ENCODE measurements around the gene ELOVL6. TPM values are rescaled to one million over a fixed set of nuclear protein-coding genes. Genes with fewer than 3 reads are reported as not detected.

The ELOVL6 gene
- total and polyA plus RNA-seq, 2 of the 4 experiments (the other 2 are of a cell fraction): 17.9 to 19.0 TPM

GRCh38 chr4:110071466-110071865 is 126.9 kb downstream of the ELOVL6 start:
- WGBS, 2 experiments (ENCODE audit: extremely low coverage in 2 of 2, insufficient read length in 1 of 2): no CpG with 5 or more reads among the region's 6 CpGs
- Histone ChIP-seq H3K27me3 (ENCODE audit: control insufficient read depth, insufficient read depth, low read length) (no peaks in the 10 kb centered on the region), H2BK20ac (ENCODE audit: low read depth, low read length) (no peak overlapping the region), H2BK5ac (ENCODE audit: low read depth, low read length, poor library complexity, severe bottlenecking) (no peak overlapping the region), H3K4me2 (ENCODE audit: low read depth, low read length) (no peak overlapping the region), H3K9ac (ENCODE audit: low read depth, low read length) (no peak overlapping the region), H2BK15ac (ENCODE audit: low read depth, low read length) (no peak overlapping the region), H3K18ac (ENCODE audit: low read depth, low read length) (no peak overlapping the region), H3K23ac (ENCODE audit: low read depth, low read length) (no peak overlapping the region), H2AK5ac (ENCODE audit: low read depth, low read length) (no peak overlapping the region), H3K9me3 (ENCODE audit: control insufficient read depth, insufficient read depth, low read length) (no peaks in the 10 kb centered on the region), H3K79me1 (ENCODE audit: low read depth in 1 of 2, low read length in 2 of 2) (no peaks in the 10 kb centered on the region; a peak in 1 of 4 replicates), H4K8ac (ENCODE audit: low read depth in 2 of 2, low read length in 2 of 2) (no peak overlapping the region), H3K56ac (ENCODE audit: extremely low read depth, insufficient read depth, low read length) (no peak overlapping the region), H3K4me1 (ENCODE audit: control insufficient read depth, insufficient read depth, low read length) (no peaks in the 10 kb centered on the region; the same call in 1 of the 2 replicates), H4K20me1 (ENCODE audit: insufficient read depth, low read length) (no peaks in the 10 kb centered on the region), H3K4ac (ENCODE audit: low read depth, low read length) (no peak overlapping the region), H4K91ac (ENCODE audit: insufficient read depth, low read depth, low read length) (no peak overlapping the region), H3K4me3 (ENCODE audit: insufficient read depth, low read depth, low read length) (no peak overlapping the region), H2AK9ac (replicated peaks; ENCODE audit: low read depth, low read length, poor library complexity) (no peak overlapping the region), H3K9me1 (ENCODE audit: insufficient read depth, low read length) (no peaks in the 10 kb centered on the region), H2BK120ac (ENCODE audit: low read depth, low read length) (no peak overlapping the region), H3K36me3 (ENCODE audit: control insufficient read depth, insufficient read depth, low read length) (no peaks in the 10 kb centered on the region), H3K27ac (ENCODE audit: insufficient read depth, low read length) (no peak overlapping the region), H3K14ac (replicated peaks; ENCODE audit: low read depth, low read length) (no peak overlapping the region), H4K5ac (ENCODE audit: low read depth, low read length) (no peak overlapping the region), H2AFZ (replicated peaks; ENCODE audit: low read length, poor library complexity) (no peak overlapping the region)
- in situ Hi-C loops (cut with MboI; ENCODE audit: low sequenced_read_pairs) (no loop called here), dilution Hi-C loops (cut with HindIII; ENCODE audit: low sequenced_read_pairs, unreplicated experiment) (no loop called here), intact Hi-C loops (cut with micrococcal nuclease) (no loop called here)
- POLR2A ChIA-PET (ENCODE audit: unreplicated experiment): no interaction called here
- DNase-seq (no peak), ATAC-seq (ENCODE audit: low read depth) (no peak)
- TF ChIP-seq RAD21 (IDR thresholded peaks at IDR 0.05; ENCODE audit: low read length) (no peak), SMC3 (IDR thresholded peaks at IDR 0.05; ENCODE audit: low read depth, low read length) (no peak), POLR2A (IDR thresholded peaks at IDR 0.05; ENCODE audit: low read depth, low read length) (no peak), CEBPB (IDR thresholded peaks at IDR 0.05; ENCODE audit: low read depth, low read length) (no peak), NFE2L2 (IDR thresholded peaks at IDR 0.05; ENCODE audit: low read depth, low read length) (no peak), ELK1 (IDR thresholded peaks at IDR 0.05; ENCODE audit: borderline replicate concordance, low read depth, low read length) (no peak), MAFK (IDR thresholded peaks at IDR 0.05; ENCODE audit: low read depth, low read length) (no peak), FOS (IDR thresholded peaks at IDR 0.05; ENCODE audit: low read depth, low read length) (no peak), RFX5 (IDR thresholded peaks at IDR 0.05; ENCODE audit: low read depth, low read length) (no peak), MAZ (IDR thresholded peaks at IDR 0.05; ENCODE audit: borderline replicate concordance, low read depth, low read length) (no peak), BHLHE40 (IDR thresholded peaks at IDR 0.05; ENCODE audit: low read depth, low read length) (no peak), MXI1 (IDR thresholded peaks at IDR 0.05; ENCODE audit: borderline replicate concordance, low read depth, low read length) (no peak), CHD1 (IDR thresholded peaks at IDR 0.05; ENCODE audit: low read depth, low read length) (no peak), CTCF (conservative IDR thresholded peaks at IDR 0.05; ENCODE audit: low read depth, low read length) (no peak), RCOR1 (IDR thresholded peaks at IDR 0.05; ENCODE audit: insufficient replicate concordance, low read length) (no peak), USF2 (IDR thresholded peaks at IDR 0.05; ENCODE audit: low read depth, low read length) (no peak)
- no TSS peak for BruUV-seq (replicated peaks)
- CTCF ChIA-PET: no interaction called here
